Fibroblast of skin of right quadriceps (primary cell): ENCODE measurements around the gene ADRA2B.

ENCODE experiments used
- DNase-seq: peaks from one replicate; pipeline ENCODE4 v3.0.0-alpha.2; 2013

Gene ADRA2B

DNA sequence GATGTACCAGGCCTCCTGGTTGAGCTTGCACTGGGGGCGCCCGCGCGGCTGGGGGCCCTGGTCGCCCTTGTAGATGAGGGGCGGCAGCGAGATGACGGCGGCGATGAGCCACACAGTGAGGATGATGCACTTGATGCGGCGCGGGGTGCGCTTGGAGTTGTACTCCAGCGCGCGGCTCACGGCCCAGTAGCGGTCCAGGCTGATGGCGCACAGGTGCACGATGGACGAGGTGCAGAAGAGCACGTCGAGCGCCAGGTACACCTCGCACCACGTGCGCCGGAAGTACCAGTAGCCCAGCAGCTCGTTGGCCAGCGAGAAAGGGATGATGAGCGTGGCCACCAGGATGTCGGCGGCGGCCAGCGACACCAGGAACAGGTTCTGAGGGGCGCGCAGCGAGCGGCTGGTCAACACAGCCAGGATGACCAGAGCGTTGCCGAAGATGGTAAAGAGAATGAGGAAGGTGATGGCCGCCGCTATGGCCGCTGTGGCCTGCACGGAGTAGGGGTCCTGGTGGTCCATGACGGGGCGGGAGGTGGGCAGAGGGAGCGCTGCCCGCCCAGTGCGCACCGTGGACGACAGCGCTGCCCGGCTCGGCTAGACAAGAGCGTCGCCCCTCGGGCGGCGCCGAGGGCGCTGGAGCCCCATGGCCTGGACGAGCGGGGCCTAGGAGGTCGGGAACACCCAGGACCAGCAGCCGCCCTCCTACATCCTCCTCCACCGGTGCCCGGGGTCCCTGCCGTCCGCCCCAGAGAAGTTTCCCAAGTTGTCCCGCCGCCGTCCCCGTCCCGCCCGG, 544 bp downstream of the ADRA2B start:
- no peak for DNase-seq

DNA sequence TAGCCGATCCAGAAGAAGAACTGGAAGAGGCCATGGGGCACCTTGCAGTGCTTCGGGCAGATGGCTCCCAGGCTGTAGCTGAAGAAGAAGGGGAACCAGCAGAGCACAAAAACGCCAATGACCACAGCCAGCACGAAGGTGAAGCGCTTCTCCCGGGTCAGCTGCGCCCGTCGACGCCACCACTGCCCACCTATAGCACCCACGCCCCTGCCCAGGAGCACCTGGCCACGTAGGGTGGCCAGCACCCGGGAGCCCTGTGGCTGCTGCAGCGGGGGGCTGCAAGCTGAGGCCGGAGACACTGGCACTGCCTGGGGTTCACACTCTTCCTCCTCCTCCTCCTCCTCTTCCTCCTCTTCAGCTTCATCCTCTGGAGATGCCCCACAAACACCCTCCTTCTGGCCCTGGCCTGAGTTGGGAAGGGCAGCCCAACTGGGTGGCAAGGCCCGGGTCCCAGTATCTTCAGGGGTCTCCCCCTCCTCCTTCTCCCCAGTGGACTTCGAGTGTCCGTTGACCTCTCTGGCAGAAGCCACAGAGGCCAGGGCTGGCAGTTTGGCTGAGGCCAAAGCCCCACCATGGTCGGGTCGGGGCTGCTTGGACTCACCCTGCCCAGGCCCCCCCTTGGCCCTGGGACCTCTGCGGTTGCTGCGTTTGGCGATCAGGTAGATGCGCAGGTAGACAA, 1.3 kb downstream of the ADRA2B start:
- DNase-seq = no peak

DNA sequence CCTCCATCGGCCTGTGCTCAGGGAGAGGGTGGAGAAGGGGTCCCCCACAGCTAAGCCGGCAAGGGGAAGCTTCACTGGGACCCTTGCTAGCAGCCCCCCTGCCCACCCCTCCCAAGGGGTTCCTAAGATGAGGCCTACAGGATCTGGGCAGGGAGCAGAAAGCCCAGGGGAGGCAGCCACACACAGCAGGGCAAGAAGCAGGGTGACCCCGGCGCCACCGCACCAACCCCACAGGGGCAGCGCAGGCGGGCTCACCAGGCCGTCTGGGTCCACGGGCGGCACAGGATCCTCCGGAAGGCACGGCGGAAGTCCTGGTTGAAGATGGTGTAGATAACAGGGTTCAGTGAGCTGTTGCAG, 1.8 kb downstream of the ADRA2B start:
- no peak for DNase-seq

DNA sequence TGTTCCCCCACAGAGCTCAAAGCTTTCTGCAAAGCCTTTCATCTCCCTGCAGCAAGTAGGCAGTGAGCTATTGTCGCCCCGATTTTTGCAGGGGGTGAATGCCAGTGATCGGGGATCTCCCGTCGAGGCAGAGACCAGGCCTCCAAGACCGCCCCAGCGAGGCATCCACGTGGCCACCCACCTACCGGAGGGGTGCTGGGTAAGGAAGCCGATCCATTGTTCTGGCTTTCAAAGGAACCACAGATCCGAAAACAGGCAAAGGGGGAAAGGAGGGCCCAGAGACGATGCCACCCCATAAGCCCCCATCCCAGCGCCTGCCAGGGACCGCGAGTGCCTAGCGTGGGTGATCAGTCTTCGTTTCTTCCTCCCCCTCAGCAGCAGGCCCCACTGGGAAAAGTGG, 2.4 kb downstream of the ADRA2B start:
- no peak for DNase-seq

GRCh38 chr2:96113367-96113677, 3.0 kb downstream of the ADRA2B start:
- no peak for DNase-seq

DNA sequence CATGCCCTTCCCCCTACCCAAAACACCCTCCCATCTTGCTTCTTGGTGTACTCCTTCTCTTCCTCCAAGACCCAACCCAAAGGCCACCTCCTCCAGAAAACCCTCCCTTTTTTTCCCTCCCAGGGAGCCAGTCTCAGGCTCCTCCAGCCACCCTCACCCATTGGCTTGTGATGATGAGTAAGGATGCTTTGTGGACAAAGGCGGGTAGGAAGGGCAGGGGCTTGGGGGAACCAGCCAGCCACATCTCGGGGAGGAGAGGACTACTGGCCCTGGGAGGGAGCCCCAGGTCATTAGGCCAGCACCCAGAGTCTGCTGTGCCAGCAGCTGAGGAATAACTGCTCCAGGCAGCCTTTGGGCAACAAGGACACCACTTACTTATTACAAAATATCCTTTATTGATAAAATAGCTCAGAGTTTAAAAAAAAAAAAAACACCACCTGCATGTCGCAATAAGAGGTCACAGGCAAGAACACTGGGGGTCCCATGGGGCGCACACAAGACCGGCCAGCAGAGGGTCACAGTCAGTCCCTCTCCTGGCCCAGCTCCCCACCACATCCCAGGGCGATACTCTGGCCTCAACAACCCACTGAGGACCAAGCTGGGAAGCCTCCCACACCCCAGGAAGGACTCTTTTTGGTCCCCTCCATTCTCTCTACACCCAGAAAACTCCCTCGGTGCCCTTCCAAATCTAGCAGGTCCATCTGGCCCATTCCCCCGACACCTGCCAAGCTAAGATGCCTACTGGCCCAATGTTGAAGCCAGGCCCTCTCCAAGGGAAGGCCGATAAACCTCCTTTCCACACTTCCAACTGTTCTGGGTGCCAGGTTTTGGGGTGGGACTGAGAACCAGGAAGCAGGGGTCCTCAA, 3.6 kb downstream of the ADRA2B start:
- no peak for DNase-seq

DNA sequence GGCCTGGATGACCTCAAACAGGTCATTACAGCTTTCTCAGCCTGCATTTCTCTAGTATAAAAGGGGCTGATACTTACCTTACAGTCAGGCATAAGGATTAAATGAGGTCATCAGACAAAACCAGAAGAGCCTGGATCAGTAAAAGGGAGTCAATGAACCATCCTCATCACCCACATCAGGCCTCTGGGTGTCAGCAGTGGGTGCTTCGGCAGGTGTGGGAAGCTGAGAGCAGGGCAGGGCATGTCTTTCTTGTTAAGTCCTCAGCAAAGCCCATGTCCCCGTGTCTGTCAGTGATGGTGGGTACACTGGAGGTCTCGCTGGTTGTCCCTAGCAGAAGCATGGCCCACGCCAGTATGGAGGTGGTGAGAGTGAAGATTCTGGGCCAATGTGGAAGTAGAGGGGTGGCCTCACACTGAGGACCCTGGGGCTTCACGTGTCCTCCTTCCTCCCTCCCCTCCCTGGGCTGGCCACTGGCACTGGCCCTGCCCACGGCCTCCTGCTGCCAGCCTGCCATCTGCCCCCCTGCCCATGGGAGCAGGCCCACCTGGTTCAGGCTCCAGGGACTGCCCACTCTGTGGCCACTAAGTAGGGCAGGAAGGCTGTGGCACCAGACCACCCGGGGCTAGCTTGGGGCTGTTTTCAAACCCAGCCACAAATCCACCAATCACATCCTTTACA, 4.4 kb downstream of the ADRA2B start:
- no peak for DNase-seq

DNA sequence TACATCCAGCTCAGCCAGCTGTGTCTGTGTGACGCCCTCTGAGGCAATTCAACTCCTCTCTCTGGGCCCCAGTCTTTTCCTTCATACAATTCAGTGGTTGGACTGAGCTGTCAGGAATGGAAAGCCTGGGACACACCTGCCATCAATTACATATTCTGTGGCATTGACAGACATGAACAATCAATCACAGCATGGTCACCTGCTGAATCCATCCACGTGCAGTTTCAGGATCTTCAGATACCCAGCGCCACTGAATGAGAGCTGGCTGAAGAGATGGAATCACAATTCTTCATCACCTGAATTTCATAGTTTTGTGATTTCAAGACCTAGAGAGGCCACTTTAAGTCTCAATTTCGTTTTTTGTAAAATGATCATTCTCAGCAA, 5.1 kb downstream of the ADRA2B start:
- DNase-seq = no peak

DNA sequence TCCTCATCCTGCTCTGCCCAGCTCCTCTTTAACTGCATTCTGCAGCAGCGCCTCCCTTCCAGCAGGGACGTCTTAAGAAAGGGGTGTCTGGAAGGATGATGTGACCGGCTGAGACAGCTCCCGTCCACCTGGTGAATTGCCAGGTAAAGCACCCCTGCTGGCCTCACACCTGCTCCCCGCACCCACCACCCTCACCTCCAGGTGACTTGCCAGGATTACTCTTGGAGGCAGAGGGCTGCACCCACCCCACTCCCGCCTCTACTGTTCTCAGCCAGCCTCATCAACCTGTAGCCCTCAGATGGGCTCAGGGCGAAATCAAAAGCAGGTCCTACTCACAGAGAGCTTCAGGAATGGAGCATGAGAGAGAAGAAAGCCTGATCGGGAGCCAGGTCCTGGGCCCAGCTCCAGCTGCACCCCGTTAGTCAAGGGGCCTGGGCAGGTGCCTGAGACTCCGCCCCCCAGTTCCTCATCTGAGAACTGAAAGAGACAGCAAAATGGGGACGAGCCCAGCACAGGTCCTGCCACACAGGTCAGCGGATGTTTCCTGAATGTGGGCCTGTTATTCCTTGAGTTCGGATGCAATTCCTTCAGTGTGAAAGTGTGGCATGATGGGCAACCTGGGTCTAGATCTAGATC, 5.6 kb downstream of the ADRA2B start:
- DNase-seq = no peak

DNA sequence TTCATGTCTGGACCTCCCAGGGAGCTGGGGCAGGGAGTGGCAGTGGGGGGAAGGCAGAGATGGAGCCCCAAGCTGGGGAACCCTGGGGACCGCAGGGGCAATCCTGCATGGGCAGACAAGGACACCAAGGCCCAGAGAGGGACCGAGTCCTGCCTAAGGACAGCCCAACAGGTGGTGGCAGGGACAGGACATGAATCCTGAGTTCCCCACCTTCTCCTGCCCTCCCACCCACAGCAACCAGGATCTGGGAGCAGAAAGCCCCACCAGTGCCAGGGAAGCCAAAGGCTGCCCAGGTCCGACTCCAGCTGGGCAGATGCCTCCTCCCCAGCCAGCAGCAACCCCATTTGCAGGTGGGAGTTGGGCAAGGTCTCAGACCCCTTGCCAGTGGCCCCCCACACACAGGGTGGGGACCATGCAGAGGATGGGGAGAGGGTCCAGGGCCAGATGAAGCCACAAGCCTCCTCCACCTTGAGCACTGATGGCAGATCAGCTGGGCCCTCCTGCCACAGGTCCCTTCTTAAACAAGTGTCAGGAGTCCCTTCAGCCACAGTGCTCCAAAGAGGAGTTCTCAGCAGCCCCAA, 6.3 kb downstream of the ADRA2B start:
- no peak for DNase-seq

DNA sequence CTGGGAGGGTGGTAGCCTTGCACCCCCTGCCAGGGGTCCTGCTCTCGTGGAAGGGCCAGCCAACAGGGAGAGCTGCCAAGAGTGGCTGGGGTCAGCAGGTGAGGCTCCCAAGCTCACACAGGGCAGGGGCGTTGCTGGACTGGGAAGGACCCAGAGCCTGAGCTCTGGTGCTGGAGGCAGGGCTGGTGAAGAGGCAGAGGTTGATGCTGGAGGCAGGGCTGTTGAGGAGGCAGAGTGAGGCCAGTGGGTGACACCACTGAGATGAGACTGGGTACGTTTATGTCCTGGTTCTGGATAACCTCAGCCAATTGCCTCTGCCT, 7.0 kb downstream of the ADRA2B start:
- no peak for DNase-seq

GRCh38 chr2:96108541-96109360, 7.6 kb downstream of the ADRA2B start:
- peak; percentile 32 for DNase-seq

DNA sequence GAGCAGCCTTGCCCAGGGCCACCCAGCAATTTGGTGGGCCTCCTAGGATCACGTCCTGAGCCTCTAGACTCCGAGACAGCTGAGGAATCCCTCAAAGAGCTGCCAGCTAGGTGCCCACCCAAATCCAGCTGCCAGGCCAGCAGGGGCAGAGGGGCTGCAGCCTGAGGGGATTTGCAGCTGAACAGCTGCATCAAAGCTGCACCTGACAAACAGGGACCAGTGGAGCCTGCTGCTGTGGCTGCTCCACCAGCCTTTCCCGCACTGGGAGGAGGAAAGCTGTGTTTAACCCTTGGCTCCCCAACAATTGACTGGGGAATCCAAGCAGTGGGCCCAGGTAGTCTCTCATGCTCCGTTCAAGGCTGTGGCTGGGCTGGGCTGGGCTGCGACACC, 8.2 kb downstream of the ADRA2B start:
- DNase-seq = no peak

DNA sequence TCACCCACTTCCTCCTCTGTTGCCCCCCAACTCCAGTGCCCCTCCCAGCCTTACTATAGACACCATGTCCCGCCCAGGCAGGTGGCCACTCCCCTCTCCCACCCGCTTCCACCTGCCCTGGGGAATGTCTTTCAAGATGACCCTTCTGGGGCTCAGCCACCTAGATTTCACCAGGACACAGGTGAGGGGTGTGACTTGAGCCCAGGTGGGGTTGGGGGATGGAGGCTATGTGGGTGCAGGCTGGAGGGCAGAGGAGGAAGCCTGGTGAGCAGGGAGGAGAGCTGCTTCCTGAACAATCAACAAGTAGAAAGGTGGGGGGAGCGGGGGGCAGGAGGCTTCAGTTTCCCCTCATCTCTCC, 8.7 kb downstream of the ADRA2B start:
- DNase-seq = no peak

DNA sequence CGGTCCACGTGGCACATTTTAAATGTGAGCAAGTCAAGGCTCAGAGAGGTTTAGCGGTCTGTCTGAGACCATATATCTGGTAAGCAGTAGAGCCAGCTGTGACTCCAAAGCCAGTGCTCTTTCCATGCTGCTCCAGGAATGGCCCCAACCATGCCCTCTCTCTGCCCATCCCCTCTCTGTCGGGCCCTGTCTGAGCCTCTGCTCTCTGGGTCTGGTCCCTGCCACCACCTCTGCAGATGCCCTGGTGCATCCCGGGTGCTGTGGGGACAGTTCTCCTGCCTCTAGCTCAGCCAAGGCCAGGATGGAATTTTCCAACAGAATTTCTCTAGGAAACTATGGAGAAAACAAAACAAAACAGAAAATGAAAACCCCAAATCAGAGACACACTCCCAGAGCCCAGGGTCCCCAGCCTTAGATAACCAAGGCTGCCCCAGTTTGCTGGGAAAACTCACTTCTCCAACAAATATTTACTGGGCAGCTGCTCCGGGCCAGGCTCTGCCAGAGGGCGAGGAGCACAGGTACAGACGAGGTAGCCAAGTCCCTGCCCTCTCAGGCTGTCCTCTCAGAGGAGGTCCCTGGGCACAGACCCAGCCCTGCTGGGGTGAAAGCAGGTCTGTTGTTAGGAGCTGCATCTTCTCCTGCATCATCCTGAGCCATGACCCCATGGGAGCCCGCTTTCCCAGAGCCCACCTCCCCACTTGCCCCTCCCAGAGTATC, 9.2 kb downstream of the ADRA2B start:
- no peak for DNase-seq

DNA sequence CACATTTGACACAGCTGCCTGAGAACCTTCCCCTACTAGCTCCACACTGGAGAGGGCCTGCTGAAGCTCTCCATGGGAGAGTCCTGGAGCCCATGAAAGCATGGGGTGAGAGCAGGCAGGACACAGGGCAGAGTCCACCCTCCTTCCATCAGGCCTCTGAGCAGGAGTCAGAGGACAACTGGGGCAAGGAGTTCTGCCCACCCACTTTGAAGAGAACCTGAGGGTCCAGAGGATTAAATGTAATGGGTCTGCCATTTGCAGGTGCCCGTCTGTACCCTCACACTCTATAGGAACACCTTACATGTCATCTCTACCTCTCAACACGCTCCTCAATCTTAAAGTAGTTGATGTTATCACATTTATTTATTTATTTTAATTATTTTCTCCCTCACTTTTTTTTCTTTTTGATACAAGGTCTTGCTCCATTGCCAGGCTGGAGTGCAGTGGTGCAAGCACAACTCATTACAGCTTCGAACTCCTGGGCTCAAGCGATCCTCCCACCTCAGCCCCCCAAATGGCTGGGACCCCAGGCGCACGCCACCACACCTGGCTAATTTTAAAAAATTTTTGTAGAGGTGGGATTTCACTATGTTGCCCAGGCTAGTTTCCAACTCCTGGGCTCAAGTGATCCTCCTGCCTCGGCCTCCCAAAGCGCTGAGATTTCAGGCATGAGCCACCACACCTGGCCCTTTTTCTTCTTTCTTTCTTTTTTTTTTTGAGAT, 10.2 kb downstream of the ADRA2B start:
- DNase-seq = no peak

DNA sequence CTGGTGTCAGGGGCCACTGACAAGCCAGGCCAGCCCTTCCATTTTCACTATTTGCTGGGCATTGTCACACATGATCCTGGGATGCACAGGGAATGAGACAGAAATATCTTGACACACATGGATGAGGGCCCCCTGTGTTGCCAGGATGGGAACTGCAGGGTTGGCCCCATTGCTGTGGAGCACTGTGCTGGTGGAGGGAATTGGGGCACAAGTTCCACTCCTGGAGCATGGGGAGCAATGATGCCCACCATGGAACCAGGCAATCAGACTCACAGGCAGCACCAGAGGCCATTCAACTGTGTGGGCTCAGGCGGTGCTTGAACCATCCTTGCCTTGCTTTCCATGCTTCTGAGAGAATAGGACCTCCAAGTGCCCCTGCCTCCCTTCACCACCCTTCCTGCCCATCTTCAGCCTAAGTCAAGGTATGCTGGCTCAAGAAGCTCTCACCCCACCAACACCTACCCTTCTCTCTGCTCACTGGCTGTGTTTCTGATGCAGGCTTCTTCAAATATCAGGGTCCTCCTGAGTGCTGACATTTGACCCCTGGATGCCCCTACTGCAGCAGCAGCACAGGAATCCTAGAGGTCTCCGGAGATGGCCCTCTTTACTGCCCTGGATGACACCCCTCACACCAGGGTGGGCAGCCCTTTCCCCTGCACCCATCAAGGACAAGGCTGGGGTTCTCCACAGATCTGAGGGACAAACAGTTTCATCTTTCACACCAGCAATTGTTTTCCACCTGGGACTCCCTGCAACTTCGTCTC, 11.0 kb downstream of the ADRA2B start:
- no peak for DNase-seq

GRCh38 chr2:96104487-96104861, 11.9 kb downstream of the ADRA2B start:
- DNase-seq = no peak

GRCh38 chr2:96103761-96104486, 12.4 kb downstream of the ADRA2B start:
- no peak for DNase-seq
